K562 (cell line): ENCODE data around the gene SLC25A21. TPM values are rescaled to one million over a fixed set of nuclear protein-coding genes. Genes with fewer than 3 reads are reported as not detected.

Source experiments
- ATAC-seq: fragments of 200-7000 bp; cut with Tn5 transposase; 3 replicates; pipeline ENCODE4 v1.9.1; 2020; ENCODE audit warnings: moderate library complexity
- BruUV-seq: library from RNA; stranded (reverse); fragments of 400-500 nt; replicated peaks from 2 replicates; lab custom pipeline; 2021; lab: Mats Ljungman, UMichigan
- CTCF ChIA-PET: fragments of 300-600 bp; formaldehyde crosslinking; extraction: SDS; loops from one replicate; lab custom pipeline; 2021; ENCODE audit warnings: low intra/inter-chr PET ratio; lab: Yijun Ruan, JAX
- POLR2A ChIA-PET: fragments of 300-600, 350-650 bp; sonication (Branson Sonifier 250); formaldehyde crosslinking; extraction: SDS; loops from one replicate; lab custom pipeline; 2021; ENCODE audit warnings: antibody characterized with exemption, inconsistent platforms; lab: Yijun Ruan, JAX
- DNase-seq, 4 experiments: peaks; one replicate each; pipeline versions ENCODE4 v3.0.0 to v3.0.0-alpha.2; 2011 to 2018; ENCODE audit warnings: low spot score in 3 of 4, mixed read lengths in 3 of 4; ENCODE audit errors: extremely low read depth in 1 of 4
- FAIRE-seq: peaks from 2 replicates; lab custom pipeline; 2011; peaks lifted over from hg19 to GRCh38; lab: Jason Lieb, UNC
- H2AFZ ChIP-seq: 2 replicates; pipeline ENCODE4 v1.6.0; 2011; ENCODE audit warnings: low read depth, low read length, control low read depth, inconsistent platforms
- H3K27ac ChIP-seq: fragments of 200-600 bp; 3 replicates; pipeline ENCODE4 v1.8.0; 2011; ENCODE audit warnings: low read depth, mild to moderate bottlenecking, control low read depth, inconsistent platforms, low read length, moderate library complexity, mixed read lengths; ENCODE audit errors: extremely low read depth
- H3K27me3 ChIP-seq, 2 experiments: fragments of 300-600 bp in 1 of 2; 2 replicates in 1 of 2; 3 replicates in 1 of 2; pipeline versions ENCODE4 v1.6.0 to v1.8.0; 2011; ENCODE audit warnings: inconsistent platforms in 2 of 2, low read length in 2 of 2, mild to moderate bottlenecking in 1 of 2, mixed read lengths in 1 of 2, moderate library complexity in 1 of 2; ENCODE audit not compliant: control insufficient read depth in 2 of 2, insufficient read depth in 2 of 2
- H3K36me3 ChIP-seq: fragments of 300-600 bp; 3 replicates; pipeline ENCODE4 v1.8.0; 2011; ENCODE audit warnings: mild to moderate bottlenecking, low read length, inconsistent platforms; ENCODE audit not compliant: control insufficient read depth, insufficient read depth
- H3K4me1 ChIP-seq, 2 experiments: fragments of 200-600 bp in 1 of 2; replicated peaks in 1 of 2; 2 replicates in 1 of 2; 3 replicates in 1 of 2; pipeline versions ENCODE4 v1.5.1 to v1.8.0; 2011; ENCODE audit warnings: inconsistent platforms in 2 of 2, low read length in 2 of 2, mild to moderate bottlenecking in 1 of 2, mixed read lengths in 1 of 2, moderate library complexity in 1 of 2; ENCODE audit not compliant: control insufficient read depth in 2 of 2, insufficient read depth in 2 of 2
- H3K4me2 ChIP-seq: 2 replicates; pipeline ENCODE4 v1.6.1; 2011; ENCODE audit warnings: low read length, control low read depth, inconsistent platforms, mixed read lengths; ENCODE audit not compliant: insufficient read depth
- H3K4me3 ChIP-seq: fragments of 200-600 bp; sonication (generic), shearing (Covaris generic); 2 replicates; pipeline ENCODE4 v1.5.1; 2016; ENCODE audit warnings: control low read depth, inconsistent platforms
- H3K79me2 ChIP-seq: fragments of 200-600 bp; 3 replicates; pipeline ENCODE4 v1.8.0; 2011; ENCODE audit warnings: low read length, inconsistent platforms; ENCODE audit not compliant: control insufficient read depth, insufficient read depth
- H3K9ac ChIP-seq, 2 experiments: 2 replicates each; pipeline versions ENCODE4 v1.6.0 to v1.6.1; 2011; ENCODE audit warnings: low read depth in 2 of 2, low read length in 2 of 2, control low read depth in 1 of 2, inconsistent platforms in 1 of 2, mild to moderate bottlenecking in 1 of 2, mixed read lengths in 1 of 2; ENCODE audit not compliant: insufficient read depth in 1 of 2
- H3K9me1 ChIP-seq: one replicate; pipeline ENCODE4 v1.6.0; 2011; ENCODE audit warnings: inconsistent platforms, mild to moderate bottlenecking, low read length, moderate library complexity; ENCODE audit not compliant: control insufficient read depth, insufficient read depth
- H3K9me3 ChIP-seq: replicated peaks from 2 replicates; pipeline ENCODE4 v1.5.1; 2011; ENCODE audit warnings: low read depth, low read length, inconsistent platforms; ENCODE audit not compliant: control insufficient read depth, insufficient read depth
- H4K20me1 ChIP-seq: replicated peaks from 2 replicates; pipeline ENCODE4 v1.6.1; 2011; ENCODE audit warnings: low read length, inconsistent platforms, mixed read lengths; ENCODE audit not compliant: control insufficient read depth, insufficient read depth
- ARNT ChIP-seq, 2 experiments: fragments of 450-650 bp; IDR thresholded peaks; 2 replicates each; pipeline ENCODE4 v1.6.1; 2016; ENCODE audit warnings: mild to moderate bottlenecking in 1 of 2
- E2F5 ChIP-seq: sonication (generic); formaldehyde crosslinking; IDR thresholded peaks from 2 replicates; pipeline ENCODE4 v1.8.0; 2022; ENCODE audit warnings: mild to moderate bottlenecking, missing genetic modification reagents
- GMEB1 ChIP-seq: fragments of 250-450 bp; sonication (Bioruptor Pico); IDR thresholded peaks from 2 replicates; pipeline ENCODE4 v1.4.0; 2020; ENCODE audit warnings: mild to moderate bottlenecking
- MXD1 ChIP-seq: fragments of 250-450 bp; sonication (Bioruptor Pico); IDR thresholded peaks from 2 replicates; pipeline ENCODE4 v1.8.0; 2021; ENCODE audit warnings: borderline replicate concordance, mild to moderate bottlenecking, moderate library complexity; ENCODE audit not compliant: poor library complexity, severe bottlenecking
- SMARCC2 ChIP-seq: fragments of 450-650 bp; IDR thresholded peaks from 2 replicates; pipeline ENCODE4 v1.6.1; 2017; ENCODE audit warnings: antibody characterized with exemption, moderate library complexity, mild to moderate bottlenecking, low read depth
- SP1 ChIP-seq: sonication (generic); formaldehyde crosslinking; IDR thresholded peaks from 2 replicates; pipeline ENCODE4 v1.8.1; 2022; ENCODE audit warnings: mild to moderate bottlenecking, missing genetic modification reagents
- TAF9B ChIP-seq: fragments of 450-650 bp; IDR thresholded peaks from 2 replicates; pipeline ENCODE4 v1.6.1; 2018; ENCODE audit warnings: mild to moderate bottlenecking; ENCODE audit not compliant: partially characterized antibody
- ZBTB43 ChIP-seq: sonication (generic); formaldehyde crosslinking; IDR thresholded peaks from 2 replicates; pipeline ENCODE4 v1.8.0; 2023; ENCODE audit warnings: mild to moderate bottlenecking, missing genetic modification reagents
- ZNF644 ChIP-seq: fragments of 200-800 bp; sonication (Bioruptor generic); IDR thresholded peaks from 2 replicates; pipeline ENCODE4 v1.6.1; 2016; ENCODE audit warnings: low read depth, missing genetic modification characterization, missing compliant biosample characterization
- ZNF717 ChIP-seq: fragments of 250-450 bp; sonication (Bioruptor Pico); IDR thresholded peaks from 2 replicates; pipeline ENCODE4 v1.5.0; 2021
- ZZZ3 ChIP-seq: fragments of 450-650 bp; IDR thresholded peaks from 2 replicates; pipeline ENCODE4 v1.6.1; 2016; ENCODE audit warnings: antibody characterized with exemption, mild to moderate bottlenecking, moderate library complexity
- in situ Hi-C: fragments of 300-500 bp; cut with MboI; formaldehyde crosslinking; loops from 4 replicates; pipeline ENCODE4 v1.15.0; 2018; ENCODE audit warnings: inconsistent platforms, mixed read lengths
- intact Hi-C: fragments of 100-400 bp; cut with micrococcal nuclease; formaldehyde crosslinking; loops from 2 replicates; pipeline ENCODE4 v1.14.2; 2022
- polyA plus RNA-seq, 8 experiments: library from polyadenylated mRNA; depleted of rRNA in 4 of 8; stranded (reverse) in 5 of 8; unstranded in 3 of 8; fragments of >200 nt; fragmentation: Nextera tagmentation in 2 of 8; fragmentation: Illumina TruSeq in 1 of 8; extraction: Ambion mirVana in 2 of 8; extraction: Trizol in 1 of 8; gene quantifications; 2 replicates each; pipeline versions ENCODE4 v1.2.1 to v1.2.3, GENCODE V29; 2011 to 2014; ENCODE audit warnings: inconsistent platforms in 1 of 8, missing spikeins in 1 of 8
- total RNA-seq, 7 experiments: library from RNA; depleted of rRNA in 6 of 7; stranded (reverse); fragments of >200 nt in 6 of 7; fragmentation: Illumina TruSeq in 2 of 7; extraction: Trizol in 2 of 7; gene quantifications; 2 replicates each; pipeline versions ENCODE4 v1.2.1 to v1.2.3, GENCODE V29; 2011 to 2021; ENCODE audit warnings: low replicate concordance in 1 of 7

Gene SLC25A21
- total and polyA plus RNA-seq, 9 of the 15 experiments (the other 6 are each of a cell fraction or from before 2014, with no cell fraction given) = 15.2 to 46.7 (median 28.7) TPM

- ChIA-PET CTCF (interaction anchor here (0.6 kb wide), 1 partner anchor 64 kb away, joined by 3 read pairs; no protein-coding TSS in a partner anchor), POLR2A (no interaction called here)
- Histone ChIP-seq H3K4me1 (no peaks in the 10 kb centered on the region; a peak in 2 of 5 replicates), H3K27me3 (no peaks in the 10 kb centered on the region), H2AFZ (no peak overlapping the region), H3K9ac (no peak overlapping the region), H4K20me1 (0 out of 2 replicates have a peak, but pooled peaks cover 3% of the 10 kb centered on the region), H3K9me3 (no peaks in the 10 kb centered on the region), H3K36me3 (no peaks in the 10 kb centered on the region), H3K9me1 (no peaks in the 10 kb centered on the region), H3K4me2 (no peak overlapping the region), H3K4me3 (no peak overlapping the region), H3K27ac (no peak overlapping the region), H3K79me2 (no peaks in the 10 kb centered on the region)
- DNase-seq = no peak
- in situ Hi-C loops (no loop called here), intact Hi-C loops (no loop called here)
- no peak for TF ChIP-seq GMEB1 (CRISPR knock-in tag)
- TF ChIP-seq ZBTB43 (CRISPR knock-in tag) = no peak
- no peak for TF ChIP-seq ZZZ3
- TF ChIP-seq SMARCC2 = no peak
- no peak for TF ChIP-seq ARNT (IDR thresholded peaks at IDR 0.05)
- TF ChIP-seq SP1 (CRISPR knock-in tag) = no peak
- no peak for TF ChIP-seq E2F5 (CRISPR knock-in tag)
- TF ChIP-seq ZNF717 (CRISPR knock-in tag) = no peak
- TF ChIP-seq MXD1 (CRISPR knock-in tag) = no peak
- no peak for TF ChIP-seq ZNF644
- TF ChIP-seq TAF9B = no peak
- no peak for FAIRE-seq
- no TSS peak for BruUV-seq
- ATAC-seq = no peak
These were observed 118.3 kb downstream of the SLC25A21 start for GRCh38 chr14:37054144-37054543.
